HCT116 (cell line): ENCODE results near the gene GJA3.

Experiments
- CTCF ChIP-seq, 3 experiments: fragments of 200-600 bp in 1 of 3; sonication (generic) in 1 of 3; IDR thresholded peaks in 2 of 3; conservative IDR thresholded peaks in 1 of 3; 2 replicates each; pipeline ENCODE4 v1.5.1; 2012 to 2017; ENCODE audit warnings: low read depth in 2 of 3, low read length in 2 of 3, antibody characterized with exemption in 1 of 3, borderline replicate concordance in 1 of 3, control low read depth in 1 of 3, mild to moderate bottlenecking in 1 of 3, mixed read lengths in 1 of 3, mixed run types in 1 of 3, moderate library complexity in 1 of 3; ENCODE audit not compliant: insufficient read depth in 1 of 3
- EZH2 ChIP-seq: fragments of 200-600 bp; sonication (generic); IDR thresholded peaks from 2 replicates; pipeline ENCODE4 v1.6.1; 2017; ENCODE audit warnings: antibody characterized with exemption, mixed run types
- MAX ChIP-seq: IDR thresholded peaks from 2 replicates; pipeline ENCODE4 v1.6.1; 2012
- POLR2A ChIP-seq: IDR thresholded peaks from 2 replicates; pipeline ENCODE4 v1.7.0; 2011; ENCODE audit warnings: borderline replicate concordance; ENCODE audit not compliant: insufficient read depth, insufficient read length; ENCODE audit errors: extremely low read depth
- POLR2AphosphoS5 ChIP-seq: IDR thresholded peaks from 2 replicates; pipeline ENCODE4 v1.6.1; 2011; ENCODE audit warnings: mild to moderate bottlenecking, low read depth, low read length, moderate library complexity
- SIN3A ChIP-seq: IDR thresholded peaks from 2 replicates; pipeline ENCODE4 v1.6.1; 2012; ENCODE audit warnings: low read depth
- SP1 ChIP-seq: IDR thresholded peaks from 2 replicates; pipeline ENCODE4 v1.6.1; 2012; ENCODE audit warnings: low read depth
- SRF ChIP-seq: IDR thresholded peaks from 2 replicates; pipeline ENCODE4 v1.6.1; 2012; ENCODE audit warnings: low read depth
- YY1 ChIP-seq: IDR thresholded peaks from 2 replicates; pipeline ENCODE4 v1.6.1; 2011; ENCODE audit warnings: low read length, low read depth, moderate library complexity, mild to moderate bottlenecking; ENCODE audit not compliant: insufficient replicate concordance; ENCODE audit errors: extremely low read depth
- ZNF274 ChIP-seq: fragments of 200-500 bp; sonication (Bioruptor generic); IDR thresholded peaks from 2 replicates; pipeline ENCODE4 v1.6.1; 2014; ENCODE audit warnings: mild to moderate bottlenecking, low read depth, low read length, inconsistent platforms

- TF ChIP-seq EZH2 (no peak), YY1 (no peak), CTCF (IDR thresholded peaks at IDR 0.05 in 2 of 3, conservative IDR thresholded peaks at IDR 0.05 in 1 of 3; ENCODE audit: borderline replicate concordance in 1 of 3, insufficient read depth in 1 of 3, low read depth in 2 of 3, low read length in 2 of 3) (no peak), POLR2A (no peak), SIN3A (no peak), SP1 (no peak), SRF (no peak), ZNF274 (no peak), POLR2AphosphoS5 (no peak), MAX (no peak)
Observed at GRCh38 chr13:20127262-20127561, 33.6 kb downstream of the GJA3 start.
